NCI-H526 treated with DMSO at 0.1 percent for 48 hours (cell line): ENCODE results near the gene ATOSA.

Experiments used
- DNase-seq: peaks from one replicate; lab custom pipeline; 2025; lab: John Stamatoyannopoulos, UW

Gene ATOSA

DNA sequence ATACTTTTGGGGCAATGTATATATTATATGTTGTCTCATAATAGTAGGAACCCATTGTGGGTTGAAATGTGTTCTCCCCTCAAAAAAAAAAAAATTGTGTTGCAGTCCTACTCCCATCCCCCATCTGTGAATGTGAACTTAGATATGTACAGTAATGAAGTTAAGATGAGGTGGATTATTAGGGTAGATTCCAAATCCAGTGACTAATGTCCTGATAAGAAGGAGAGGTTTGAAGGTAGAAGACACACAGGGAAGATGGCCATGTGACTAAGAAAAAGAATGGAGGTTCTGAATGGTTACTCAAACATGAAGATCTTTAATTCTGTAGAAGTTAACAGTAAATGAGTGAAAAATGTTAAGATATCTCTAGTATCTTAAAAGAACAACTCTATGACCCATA is 3.0 kb upstream of the ATOSA start:
- DNase-seq = no peak

- DNase-seq = no peak
These were observed 2.3 kb upstream of the ATOSA start for GRCh38 chr15:52681441-52681840.

DNA sequence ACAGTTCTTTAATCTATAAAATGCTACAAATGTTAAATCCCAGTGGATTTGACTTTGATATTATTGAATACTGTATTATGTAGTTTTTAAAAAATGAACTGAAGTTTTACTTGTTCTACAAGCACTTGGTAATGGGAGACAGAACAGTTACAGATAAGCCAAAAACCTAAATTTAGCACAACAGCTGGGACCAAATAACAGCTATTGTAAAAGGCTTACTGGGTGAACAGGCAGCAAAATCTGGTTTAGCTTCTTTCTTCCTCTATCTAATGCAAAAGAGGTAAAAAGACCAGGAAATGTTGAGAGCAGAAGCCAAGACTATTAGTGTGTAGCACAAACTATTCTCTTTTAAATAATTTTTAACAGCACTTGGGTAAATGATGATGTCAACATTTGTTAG is 1.6 kb upstream of the ATOSA start:
- DNase-seq = no peak

- no peak for DNase-seq
These were observed 828 bp upstream of the ATOSA start for GRCh38 chr15:52680041-52680391.

DNA sequence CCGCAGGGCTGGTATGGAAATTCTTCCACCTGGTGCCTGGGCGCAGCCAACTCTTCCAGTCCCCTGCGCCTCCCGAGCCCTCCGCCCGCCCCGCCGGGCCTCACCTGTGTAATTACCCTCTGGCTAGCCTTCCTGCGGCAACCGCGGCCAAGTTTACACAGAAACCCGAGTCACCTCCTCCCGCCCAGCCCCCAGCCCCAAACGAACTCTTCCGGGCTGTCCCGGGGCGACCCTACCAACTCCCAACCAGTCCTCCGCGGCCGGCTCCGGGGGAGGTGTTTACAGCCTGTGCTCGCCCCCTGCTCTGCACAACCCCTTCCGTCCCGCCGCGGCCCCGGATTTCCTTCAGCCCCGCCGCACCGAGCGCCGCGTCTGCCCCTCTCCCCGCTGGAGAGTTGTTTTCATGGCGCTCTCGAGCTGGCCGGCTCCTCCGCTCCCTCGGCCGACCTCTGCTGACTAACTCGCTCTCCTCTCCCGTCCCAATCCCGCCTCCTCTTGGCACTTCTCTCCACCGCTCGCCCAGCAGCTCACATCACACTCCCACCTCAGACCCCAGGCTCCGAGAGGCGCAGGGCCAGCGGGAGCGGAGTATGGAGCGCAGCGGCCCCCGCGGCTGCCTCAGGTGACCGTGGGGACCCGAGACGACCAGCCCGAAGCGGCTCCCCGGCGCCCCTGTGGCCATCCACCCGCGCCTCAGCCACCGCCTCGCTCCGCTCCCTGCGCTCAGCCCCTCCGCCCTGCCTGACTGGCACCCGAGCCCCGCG is 538 bp downstream of the ATOSA start:
- peak; percentile 71 for DNase-seq

DNA sequence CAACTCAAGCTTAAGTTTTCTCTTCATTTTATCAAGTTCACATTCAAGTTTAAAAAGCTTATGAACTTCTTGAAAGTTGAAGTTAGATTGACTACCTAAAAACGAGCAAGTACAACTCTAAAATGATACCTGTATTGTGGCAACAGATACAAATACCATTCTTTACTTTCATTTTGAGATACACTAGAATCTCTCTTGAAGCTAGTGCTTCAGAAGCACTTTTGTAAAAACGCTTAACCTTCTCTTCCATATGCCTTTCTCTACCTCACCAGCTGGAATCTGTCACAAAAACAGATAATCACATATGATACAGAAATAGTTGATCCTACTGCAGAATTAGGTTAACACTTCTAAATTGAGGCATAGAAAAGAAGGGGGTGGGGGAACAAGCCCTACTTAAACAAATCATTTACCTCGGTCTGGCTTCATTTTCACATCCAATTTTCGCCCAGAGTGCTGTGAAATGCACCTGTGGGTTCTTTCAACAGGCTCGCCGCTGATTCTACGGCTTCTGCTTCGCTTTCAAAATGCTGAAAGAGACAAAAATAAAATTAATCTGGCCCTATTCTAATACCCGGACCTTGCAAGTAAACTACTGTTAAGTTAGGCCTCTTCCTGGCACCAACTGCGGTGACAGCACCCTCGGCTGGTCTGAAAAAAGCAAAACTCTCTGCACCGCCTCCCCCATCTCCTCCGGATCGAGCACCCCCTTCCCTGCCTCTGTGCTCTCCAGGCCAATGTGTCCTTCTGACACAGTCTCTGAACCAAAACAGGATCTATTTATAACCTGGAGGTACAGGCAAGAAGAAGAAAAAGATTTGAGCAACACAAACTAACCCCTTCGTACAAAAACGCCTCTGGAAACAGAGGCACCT is 1.4 kb downstream of the ATOSA start:
- peak; percentile 59 for DNase-seq

DNA sequence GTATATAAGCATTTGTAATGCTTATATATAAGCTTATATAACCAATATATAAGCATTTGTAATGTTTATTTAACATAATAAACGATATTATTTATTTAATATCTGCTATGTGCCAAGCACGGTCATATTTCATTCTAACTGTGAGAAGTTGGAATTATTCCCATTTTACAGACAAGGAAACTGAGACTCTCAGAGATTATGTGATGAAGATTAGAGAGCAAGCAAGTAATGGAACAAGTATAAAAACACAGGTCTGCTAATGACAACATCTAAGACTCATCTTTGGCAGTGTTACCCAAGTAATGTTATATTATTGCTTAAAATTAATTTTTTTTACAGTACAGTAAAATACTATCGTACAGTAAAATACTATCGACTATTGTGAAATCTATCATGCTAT is 4.4 kb downstream of the ATOSA start:
- DNase-seq = no peak

DNA sequence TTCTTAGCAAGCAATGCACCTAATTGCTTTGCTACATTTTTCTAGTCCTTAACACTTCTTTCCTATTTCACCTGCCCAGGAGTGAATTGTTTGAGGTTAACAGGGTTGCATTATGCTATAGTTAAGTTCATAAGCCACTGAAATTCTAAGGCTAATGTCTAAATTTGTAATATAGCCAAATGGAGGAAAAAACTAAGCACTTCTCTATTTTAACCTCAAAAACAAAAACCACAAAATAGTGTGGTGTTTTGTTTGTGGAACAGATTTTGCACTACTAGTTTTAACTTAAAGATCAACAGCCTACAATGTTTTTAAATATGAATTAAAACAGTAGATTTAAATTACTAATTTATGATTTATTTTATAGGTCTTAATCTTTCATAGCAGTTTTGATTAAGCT is 5.5 kb downstream of the ATOSA start:
- DNase-seq = no peak

GRCh38 chr15:52673312-52673711 is 5.9 kb downstream of the ATOSA start:
- DNase-seq = no peak

DNA sequence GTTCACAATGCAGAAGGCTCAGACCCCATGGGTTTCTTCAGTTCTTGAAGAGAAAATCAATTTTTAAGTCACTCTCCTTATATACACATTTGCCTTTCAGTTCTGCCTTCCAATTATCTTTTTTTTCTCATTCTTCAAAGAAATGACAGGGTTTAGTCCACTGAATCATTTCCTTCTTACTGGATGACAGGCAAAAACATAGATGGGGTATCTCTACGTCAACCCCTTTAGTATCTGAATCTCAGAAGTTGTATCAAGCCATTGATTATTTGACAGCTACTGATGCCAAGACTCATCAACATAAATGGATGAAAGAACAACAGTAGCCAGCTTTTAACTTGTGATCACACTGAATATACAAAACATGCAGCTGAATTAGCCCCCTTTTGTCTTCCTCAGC is 6.5 kb downstream of the ATOSA start:
- no peak for DNase-seq

GRCh38 chr15:52670087-52670486 is 9.1 kb downstream of the ATOSA start:
- DNase-seq = no peak

DNA sequence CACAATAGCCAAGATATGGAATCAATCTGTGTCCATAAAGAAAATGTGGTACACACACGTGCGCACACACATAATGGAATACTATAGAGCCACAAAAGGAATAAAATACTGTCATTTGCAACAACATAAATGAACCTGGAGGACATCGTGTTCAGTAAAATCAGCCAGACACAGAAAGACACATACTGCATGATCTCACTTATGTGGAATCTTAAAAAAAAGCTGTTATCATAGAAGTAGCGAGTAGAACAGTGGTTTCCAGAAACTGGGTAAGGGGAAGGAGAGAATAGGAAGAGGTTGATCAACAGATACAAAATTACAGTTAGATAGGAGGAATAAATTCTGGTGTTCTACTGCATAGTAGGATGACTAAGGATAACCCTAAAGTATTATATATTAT is 11.1 kb downstream of the ATOSA start:
- no peak for DNase-seq

DNA sequence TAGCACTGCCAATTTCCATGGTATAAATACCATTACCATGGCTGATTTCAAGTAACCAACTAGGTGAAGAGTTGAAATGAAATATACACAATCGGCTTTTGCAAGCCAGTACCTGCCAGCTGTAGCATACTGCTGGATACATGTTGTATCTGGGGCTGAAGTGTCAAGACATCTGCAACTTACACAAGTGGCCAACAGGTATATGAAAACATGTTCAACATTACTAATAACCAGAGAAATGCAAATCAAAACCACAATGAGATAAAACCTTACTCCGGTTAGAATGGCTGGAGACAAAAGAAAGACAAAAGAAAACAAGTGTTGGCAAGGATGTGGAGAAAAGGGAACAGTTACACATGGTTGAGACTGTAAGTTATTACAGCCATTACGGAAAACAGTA is 11.6 kb downstream of the ATOSA start:
- no peak for DNase-seq

DNA sequence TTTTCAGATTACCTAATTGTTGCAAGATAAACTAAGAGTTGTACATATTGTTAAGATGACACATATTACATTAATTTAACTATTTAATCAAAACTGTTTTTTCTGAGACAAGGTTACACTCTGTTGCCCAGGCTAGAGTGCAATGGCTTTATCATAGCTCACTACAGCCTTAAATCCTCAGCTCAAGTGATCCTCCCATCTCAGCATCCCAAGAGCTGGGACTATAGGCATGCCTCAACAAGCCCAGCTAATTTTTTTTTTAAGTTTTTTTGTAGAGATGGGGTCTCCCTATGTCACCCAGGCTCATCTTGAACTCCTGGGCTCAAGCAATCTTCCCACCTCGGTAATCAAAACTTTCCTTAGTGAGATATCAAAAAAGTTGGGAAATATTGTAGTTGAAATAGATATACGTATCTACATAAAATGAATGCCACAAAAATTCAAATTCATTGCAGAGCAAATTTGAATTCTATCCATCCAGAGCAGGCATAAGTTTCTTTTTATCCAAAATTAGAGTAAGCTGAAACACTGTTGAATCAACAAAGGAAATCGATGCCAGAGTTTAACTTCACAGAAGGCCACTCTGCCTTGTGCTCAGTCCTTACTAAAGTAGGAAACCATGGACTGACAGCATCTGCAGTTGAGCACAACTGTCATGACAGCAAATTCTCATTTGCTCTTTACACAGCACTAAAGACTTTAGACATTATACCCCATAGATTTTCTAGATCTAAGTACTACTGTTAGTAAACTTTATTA is 15.5 kb downstream of the ATOSA start:
- DNase-seq = no peak

DNA sequence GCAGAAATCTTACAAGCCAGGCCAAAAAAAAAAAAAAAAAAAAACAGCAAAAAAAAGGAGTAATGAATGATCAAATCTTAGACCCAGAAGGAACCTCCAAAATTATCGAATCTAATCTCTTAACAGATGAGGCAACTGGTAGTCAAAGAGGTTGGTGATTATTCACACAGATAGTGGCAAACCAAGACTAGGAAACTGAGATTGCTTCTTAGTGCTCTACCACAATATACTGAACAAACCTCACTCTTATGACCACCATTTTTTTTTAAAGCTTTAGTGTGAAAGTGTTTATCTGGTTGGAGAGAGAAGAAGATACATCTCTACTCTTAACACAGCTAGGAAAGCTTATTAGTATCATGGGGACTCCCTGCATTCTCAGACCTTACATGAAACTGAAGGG is 17.3 kb downstream of the ATOSA start:
- no peak for DNase-seq

- DNase-seq = no peak
These were observed 19.0 kb downstream of the ATOSA start for GRCh38 chr15:52660192-52660591.

GRCh38 chr15:52658955-52659354 is 20.2 kb downstream of the ATOSA start:
- DNase-seq = no peak

GRCh38 chr15:52657338-52657737 is 21.9 kb downstream of the ATOSA start:
- DNase-seq = no peak

DNA sequence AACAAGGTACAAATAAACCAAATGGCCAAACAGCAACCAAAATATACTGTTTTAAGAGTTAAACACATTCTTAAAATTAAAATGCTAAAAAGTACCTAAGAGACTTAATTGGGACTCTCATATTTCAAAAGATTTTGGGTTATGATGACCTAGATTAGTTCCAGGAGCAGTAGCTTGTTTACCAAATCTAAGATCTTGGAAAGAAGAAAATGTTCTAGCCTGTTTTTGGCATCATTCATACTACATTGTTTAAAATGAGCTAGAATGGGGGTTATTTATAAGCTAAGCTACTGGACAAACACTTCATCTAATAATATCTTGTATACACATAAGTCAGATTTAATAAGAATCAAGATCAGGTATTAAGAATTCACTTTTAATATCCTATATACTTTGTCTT is 22.8 kb downstream of the ATOSA start:
- DNase-seq = no peak

DNA sequence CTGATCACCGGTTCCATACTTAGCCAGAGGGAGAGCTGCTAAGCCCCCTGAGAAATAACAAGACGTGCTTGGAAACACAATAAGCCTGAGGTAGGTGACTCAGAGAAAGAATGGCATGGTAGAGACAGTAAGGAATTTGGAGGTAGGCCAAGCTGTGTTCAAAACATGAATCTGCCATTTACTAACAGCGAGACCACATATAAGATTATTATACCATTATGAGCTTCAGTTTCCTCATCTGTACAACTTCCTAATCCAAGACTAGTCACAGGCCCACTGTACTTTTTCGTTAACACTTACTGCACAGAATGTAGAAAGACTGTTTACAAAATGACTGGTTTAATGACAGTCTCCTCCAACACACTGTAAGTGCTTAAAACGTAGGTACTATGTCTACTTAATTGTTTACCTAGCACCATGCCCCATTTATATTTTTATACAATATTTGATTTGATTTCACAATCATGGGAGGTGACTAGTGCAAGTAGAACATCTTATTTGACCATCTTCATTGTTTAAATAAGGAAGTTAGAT is 25.7 kb downstream of the ATOSA start:
- no peak for DNase-seq

GRCh38 chr15:52652984-52653383 is 26.2 kb downstream of the ATOSA start:
- peak; percentile 36 for DNase-seq

DNA sequence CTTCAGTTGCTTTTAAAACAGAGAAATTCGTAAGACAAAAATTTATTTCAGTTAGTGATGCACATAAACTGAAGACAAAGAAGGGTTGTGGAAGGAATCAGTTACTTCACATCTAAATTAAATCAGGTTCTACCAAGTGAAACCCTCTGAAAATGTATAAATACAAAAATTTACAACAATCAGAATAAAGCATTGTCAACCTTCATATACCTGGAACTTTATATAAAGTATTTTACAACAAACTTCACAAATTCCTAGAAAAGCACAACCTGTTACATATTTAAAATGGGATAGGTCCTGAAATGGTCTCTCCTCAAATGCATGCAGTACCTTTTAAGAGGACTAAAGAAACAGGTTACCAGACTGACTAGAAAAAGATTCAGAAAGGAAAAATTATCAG is 26.9 kb downstream of the ATOSA start:
- no peak for DNase-seq

DNA sequence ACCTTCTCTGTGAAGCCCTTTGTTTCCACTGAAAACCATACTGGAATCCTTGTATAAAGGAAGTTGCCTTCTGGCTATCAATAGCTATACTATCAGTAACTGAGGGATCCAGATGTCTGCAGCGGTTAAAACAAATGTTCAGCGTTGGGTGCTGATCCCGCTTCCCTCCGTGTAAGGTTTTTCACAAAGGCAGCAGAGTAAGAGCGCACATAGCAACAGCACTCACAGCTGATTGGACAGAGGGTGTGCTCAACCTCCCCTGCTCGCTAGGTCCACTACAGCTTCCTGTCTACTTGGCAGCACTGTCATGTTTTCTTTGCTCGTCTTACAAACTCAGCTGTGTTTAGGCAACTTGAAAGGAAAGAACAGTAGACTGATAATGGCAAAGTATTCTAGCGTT is 27.3 kb downstream of the ATOSA start:
- peak; percentile 90 for DNase-seq
